BJ (cell line): ENCODE measurements around the gene TNS1. TPM values are rescaled to one million over a fixed set of nuclear protein-coding genes. Genes with fewer than 3 reads are reported as not detected.

Experiments used
- CTCF ChIA-PET: fragments of 350-600 bp; formaldehyde crosslinking; extraction: SDS; loops from one replicate; lab custom pipeline; 2021; ENCODE audit warnings: antibody characterized with exemption, inconsistent platforms; lab: Yijun Ruan, JAX
- POLR2A ChIA-PET: fragments of 300-600 bp; sonication (Branson Sonifier 250); formaldehyde crosslinking; extraction: SDS; loops from one replicate; lab custom pipeline; 2021; ENCODE audit warnings: antibody characterized with exemption; lab: Charles Lee
- DNase-seq: peaks from one replicate; pipeline ENCODE4 v3.0.0-alpha.2; 2011; ENCODE audit warnings: low read depth
- H3K27me3 ChIP-seq: 2 replicates; pipeline ENCODE4 v1.6.0; 2011; ENCODE audit warnings: low read length; ENCODE audit not compliant: control insufficient read depth, insufficient read depth
- H3K36me3 ChIP-seq: 2 replicates; pipeline ENCODE4 v1.5.1; 2011; ENCODE audit warnings: low read length; ENCODE audit not compliant: control insufficient read depth, insufficient read depth
- H3K4me3 ChIP-seq: 2 replicates; pipeline ENCODE4 v1.5.1; 2011; ENCODE audit warnings: low read depth, mild to moderate bottlenecking, control low read depth, low read length
- polyA plus RNA-seq: library from polyadenylated mRNA; depleted of rRNA; stranded (reverse); fragments of >200 nt; gene quantifications from 2 replicates; pipeline ENCODE4 v1.2.3, GENCODE V29; 2011
- TF ChIP-seq, protein P1 (sequence below): IDR thresholded peaks from 2 replicates; pipeline ENCODE4 v1.5.1; 2011; ENCODE audit warnings: low read depth, mild to moderate bottlenecking, control low read depth, inconsistent platforms, low read length, moderate library complexity; ENCODE audit not compliant: insufficient read depth

Gene TNS1
- polyA plus RNA-seq, 1 experiment = 35.6 TPM

DNA sequence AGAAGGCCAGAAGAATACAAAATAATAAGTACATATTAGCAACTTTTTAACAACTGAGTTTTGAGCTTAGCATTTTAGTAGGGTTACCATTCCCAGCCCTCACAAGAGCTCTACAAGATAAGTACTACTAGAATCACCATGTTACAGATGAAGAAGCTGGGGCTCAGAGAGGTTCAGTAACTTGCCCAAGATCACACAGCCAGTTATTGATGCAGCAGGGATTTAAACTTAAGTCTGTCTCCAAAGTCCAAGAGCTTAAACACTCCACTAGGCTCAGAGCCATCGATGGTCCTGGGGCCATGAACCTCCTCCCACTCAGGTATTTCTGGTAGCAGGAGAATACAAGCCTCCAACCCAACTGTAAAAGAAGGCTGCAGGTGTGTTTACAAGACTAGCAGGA, 30.8 kb downstream of the TNS1 start:
- CTCF ChIA-PET = interaction anchor here (1.2 to 1.7 kb wide), 3 partner anchors 12 to 73 kb away, joined by 4 to 7 read pairs (median 4); no protein-coding TSS in a partner anchor
- POLR2A ChIA-PET = no interaction called here

DNA sequence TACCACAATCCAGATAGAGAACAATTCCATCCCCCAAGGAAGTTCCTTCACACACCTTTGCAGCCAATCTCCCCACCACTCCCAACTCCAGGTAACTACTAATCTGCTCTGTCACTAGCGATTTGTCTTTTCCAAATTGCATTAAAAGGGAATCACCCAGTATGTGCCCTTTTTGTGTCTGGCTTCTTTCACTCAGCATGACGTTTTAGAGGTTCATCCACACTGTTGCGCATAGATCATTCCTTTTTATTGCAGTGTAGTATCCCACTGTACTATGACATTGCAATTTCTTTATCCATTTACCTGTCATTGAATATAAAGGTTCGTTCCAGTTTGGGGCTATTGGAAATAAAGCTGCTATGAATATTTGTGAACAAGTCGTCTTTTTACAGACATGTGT, 31.6 kb downstream of the TNS1 start:
- peaks cover 8% of the 10 kb centered on the region for H3K36me3 ChIP-seq
- TF ChIP-seq, protein P1, sequence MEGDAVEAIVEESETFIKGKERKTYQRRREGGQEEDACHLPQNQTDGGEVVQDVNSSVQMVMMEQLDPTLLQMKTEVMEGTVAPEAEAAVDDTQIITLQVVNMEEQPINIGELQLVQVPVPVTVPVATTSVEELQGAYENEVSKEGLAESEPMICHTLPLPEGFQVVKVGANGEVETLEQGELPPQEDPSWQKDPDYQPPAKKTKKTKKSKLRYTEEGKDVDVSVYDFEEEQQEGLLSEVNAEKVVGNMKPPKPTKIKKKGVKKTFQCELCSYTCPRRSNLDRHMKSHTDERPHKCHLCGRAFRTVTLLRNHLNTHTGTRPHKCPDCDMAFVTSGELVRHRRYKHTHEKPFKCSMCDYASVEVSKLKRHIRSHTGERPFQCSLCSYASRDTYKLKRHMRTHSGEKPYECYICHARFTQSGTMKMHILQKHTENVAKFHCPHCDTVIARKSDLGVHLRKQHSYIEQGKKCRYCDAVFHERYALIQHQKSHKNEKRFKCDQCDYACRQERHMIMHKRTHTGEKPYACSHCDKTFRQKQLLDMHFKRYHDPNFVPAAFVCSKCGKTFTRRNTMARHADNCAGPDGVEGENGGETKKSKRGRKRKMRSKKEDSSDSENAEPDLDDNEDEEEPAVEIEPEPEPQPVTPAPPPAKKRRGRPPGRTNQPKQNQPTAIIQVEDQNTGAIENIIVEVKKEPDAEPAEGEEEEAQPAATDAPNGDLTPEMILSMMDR = no peak
- H3K27me3 ChIP-seq = no peaks in the 10 kb centered on the region
- DNase-seq = no peak
- CTCF ChIA-PET = interaction anchor here (1.7 kb wide), 1 partner anchor 12 kb away, joined by 4 read pairs; no protein-coding TSS in a partner anchor
- POLR2A ChIA-PET = no interaction called here
- H3K4me3 ChIP-seq = no peak overlapping the region

More for the DNA sequence above, 30.8 kb downstream of the TNS1 start:
- H3K36me3 ChIP-seq = peaks cover 13% of the 10 kb centered on the region
- no peak overlapping the region for H3K4me3 ChIP-seq
- TF ChIP-seq, protein P1 = no peak
- no peak for DNase-seq
- no peaks in the 10 kb centered on the region for H3K27me3 ChIP-seq

DNA sequence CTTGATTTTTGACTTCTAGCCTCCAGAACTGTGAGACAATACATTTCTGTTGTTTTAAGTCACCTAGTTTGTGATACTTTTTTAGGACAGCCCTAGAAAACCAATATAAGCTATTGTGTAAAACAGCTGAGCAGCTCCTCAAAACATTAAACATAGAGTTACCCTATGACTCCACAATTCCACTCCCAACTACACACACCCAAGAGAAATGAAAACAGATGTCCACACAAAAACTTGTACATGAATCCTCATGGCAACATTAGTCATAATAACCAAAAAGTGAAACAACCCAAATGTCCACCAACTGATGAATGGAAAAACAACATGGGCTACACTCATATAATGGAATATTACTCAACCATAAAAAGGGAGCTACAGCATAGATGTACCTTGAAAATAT, 32.6 kb downstream of the TNS1 start:
- DNase-seq = no peak

DNA sequence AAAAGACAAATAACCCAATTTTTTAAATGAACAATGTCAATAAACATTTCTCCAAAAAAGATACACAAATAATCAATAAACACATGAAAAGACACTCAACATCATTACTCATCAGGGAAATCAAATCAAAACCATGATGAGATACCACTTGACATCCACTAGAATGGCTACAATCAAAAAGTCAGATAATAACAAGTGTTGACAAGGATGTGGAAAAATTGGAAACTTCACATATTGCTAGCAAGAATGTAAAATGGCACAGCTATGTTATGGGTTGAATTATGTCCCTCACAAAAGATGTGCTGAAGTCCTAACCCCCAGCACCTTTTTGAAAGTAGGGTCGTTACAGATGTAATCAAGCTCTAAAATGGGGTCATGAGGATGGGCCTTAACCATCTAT, 33.2 kb downstream of the TNS1 start:
- Histone ChIP-seq H3K4me3 (no peak overlapping the region), H3K27me3 (no peaks in the 10 kb centered on the region), H3K36me3 (peaks cover 6% of the 10 kb centered on the region)
- no peak for DNase-seq
- ChIA-PET CTCF (interaction anchor here (0.9 to 1.3 kb wide), 2 partner anchors 9 to 22 kb away, joined by 5 read pairs; no protein-coding TSS in a partner anchor), POLR2A (no interaction called here)
- TF ChIP-seq, protein P1 = no peak

More for the DNA sequence above, 32.6 kb downstream of the TNS1 start:
- Histone ChIP-seq H3K4me3 (no peak overlapping the region), H3K27me3 (no peaks in the 10 kb centered on the region), H3K36me3 (peaks cover 8% of the 10 kb centered on the region)
- ChIA-PET POLR2A (no interaction called here), CTCF (interaction anchor here (0.9 to 1.7 kb wide), 3 partner anchors 10 to 23 kb away, joined by 4 to 5 read pairs (median 5); no protein-coding TSS in a partner anchor)
- TF ChIP-seq, protein P1 = no peak

DNA sequence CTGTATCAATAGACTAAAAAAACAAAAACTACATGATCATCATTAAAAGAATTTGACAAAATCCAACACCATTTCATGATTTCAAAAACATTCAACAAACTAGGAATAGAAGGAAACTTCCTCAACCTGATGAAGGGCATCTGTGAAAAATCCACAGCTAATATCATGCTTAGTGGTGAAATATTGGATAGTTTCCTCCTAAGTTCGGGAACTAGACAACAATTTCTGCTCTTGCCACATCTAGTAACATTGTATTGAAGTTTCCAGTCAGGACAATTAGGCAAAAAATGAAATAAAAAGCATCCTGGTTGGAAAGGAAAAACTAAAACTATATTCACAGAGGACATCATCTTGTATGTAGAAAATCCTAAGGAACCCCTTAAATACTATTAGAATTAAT, 34.8 kb downstream of the TNS1 start:
- ChIA-PET POLR2A (no interaction called here), CTCF (interaction anchor here (0.5 to 1.2 kb wide), 2 partner anchors 179 to 324 kb away, joined by 3 read pairs; no protein-coding TSS in a partner anchor)
- Histone ChIP-seq H3K4me3 (no peak overlapping the region), H3K36me3 (peaks cover 9% of the 10 kb centered on the region), H3K27me3 (no peaks in the 10 kb centered on the region)
- no peak for DNase-seq
- TF ChIP-seq, protein P1 = no peak
